ENCODE measurements around the gene TMEM240.
"Not testable (repeated sequence)": the region's sequence is repeated elsewhere in the genome, so short reads cannot be mapped to it uniquely, and the experiment has no call there.

TMEM240 gene

DNA sequence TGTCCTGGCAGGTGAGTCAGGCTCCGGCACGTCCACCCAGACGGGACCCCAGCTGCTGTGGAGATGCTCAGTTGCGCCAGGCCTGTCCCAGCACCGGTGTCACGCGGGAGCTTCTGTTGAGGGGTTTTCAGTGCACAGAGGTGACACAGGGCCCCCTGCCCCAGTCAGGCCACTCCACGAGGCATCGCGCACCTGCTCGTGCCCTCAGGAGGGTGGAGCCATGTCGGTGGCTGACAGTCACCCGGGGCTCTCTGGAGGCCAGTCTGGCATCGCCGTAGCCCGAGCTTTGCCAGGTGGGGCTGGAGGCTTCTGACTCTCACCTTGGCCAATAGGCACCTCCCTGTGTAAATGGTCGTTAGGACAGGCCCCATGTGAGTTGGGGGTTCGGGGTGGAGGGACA, 11.1 kb downstream of the TMEM240 start:
- no peak overlapping the region for H3K4me3 ChIP-seq (ENCODE audit: low read depth, low read length)
- no peak for DNase-seq (ENCODE audit: low read depth)

DNA sequence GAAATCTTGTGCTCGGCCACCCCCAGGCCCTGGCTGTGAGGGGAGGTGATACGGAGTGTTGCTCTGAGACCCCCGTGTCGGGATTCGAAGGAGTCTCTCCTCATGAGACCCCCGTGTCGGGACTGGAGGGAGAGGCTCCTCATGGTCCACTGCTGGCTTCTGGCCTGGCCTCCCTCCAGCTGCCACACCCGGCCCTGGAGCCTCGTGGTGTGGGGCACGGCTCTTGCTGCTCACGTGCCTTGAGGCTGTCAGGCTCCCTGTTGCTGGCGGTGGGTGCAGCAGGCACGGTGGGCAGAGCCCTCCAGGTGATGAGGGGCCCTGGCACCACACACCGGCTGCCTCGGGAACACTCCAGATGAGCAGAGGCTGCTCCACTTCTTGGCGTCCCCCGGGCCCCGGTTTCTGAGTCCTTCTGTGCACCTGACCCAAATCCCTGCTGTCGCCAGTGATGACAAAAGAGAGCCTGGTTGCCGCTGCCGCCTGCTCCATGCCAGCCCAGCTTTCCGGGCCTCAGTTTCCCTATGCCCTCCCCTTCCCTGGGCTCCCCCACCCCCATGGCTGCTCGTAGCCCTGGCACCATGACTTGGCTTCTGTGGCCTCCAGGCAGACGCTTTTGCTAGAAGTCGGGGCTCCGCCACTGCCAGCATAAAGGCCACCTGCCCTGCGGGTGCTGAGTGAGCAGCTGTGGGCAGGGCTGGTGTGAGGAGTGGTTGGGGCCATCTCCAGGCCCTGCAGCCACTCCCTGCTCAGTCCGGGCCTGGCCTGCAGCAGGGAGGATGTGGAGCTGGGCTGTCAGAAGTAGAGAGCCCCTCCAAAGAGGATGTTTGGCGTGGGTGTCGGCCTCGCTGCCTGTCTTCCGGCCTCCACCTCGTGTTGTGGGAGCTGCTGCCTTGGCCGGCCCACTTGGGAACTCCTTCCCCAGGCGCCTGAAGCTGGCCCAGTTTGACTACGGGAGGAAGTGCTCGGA, 11.8 kb downstream of the TMEM240 start:
- DNase-seq (ENCODE audit: low read depth) = no peak

DNA sequence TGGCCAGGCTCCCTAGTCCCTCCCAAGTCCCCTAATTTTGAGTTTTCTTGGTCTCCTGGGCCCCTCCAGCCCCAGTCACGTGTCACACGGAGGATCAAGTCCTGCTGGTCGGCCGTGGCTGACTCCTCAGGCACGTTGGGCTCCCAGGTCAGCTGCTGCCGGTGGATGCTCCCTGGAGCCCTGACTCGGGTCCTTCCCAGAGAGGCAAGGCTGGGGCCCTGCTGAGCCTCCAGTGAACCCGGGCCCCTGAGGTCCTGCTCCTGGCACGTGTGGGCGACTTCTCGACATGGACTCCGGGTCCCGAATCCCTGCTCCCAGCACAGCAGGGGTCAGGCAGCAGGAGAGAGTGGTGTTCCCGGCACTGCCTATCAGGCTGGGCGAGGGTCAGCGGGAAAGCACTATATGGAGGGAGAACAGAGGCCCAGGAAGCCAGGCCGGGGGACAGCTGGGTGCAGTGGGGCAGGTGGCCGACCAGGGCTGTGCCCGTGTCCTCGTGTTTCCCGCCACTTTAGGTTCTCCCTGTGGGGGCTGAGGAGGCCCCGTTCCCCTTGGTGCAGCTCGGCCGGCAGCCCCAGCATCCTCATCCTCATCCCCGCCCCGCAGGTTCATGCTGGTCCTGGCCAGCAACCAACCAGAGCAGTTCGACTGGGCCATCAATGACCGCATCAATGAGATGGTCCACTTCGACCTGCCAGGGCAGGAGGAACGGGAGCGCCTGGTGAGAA, 13.2 kb downstream of the TMEM240 start:
- H3K4me3 ChIP-seq (ENCODE audit: low read depth, low read length) = no peak overlapping the region
- no peak for DNase-seq (ENCODE audit: low read depth)

More for the DNA sequence above, 11.8 kb downstream of the TMEM240 start:
- H3K4me3 ChIP-seq (ENCODE audit: low read depth, low read length) = no peak overlapping the region

DNA sequence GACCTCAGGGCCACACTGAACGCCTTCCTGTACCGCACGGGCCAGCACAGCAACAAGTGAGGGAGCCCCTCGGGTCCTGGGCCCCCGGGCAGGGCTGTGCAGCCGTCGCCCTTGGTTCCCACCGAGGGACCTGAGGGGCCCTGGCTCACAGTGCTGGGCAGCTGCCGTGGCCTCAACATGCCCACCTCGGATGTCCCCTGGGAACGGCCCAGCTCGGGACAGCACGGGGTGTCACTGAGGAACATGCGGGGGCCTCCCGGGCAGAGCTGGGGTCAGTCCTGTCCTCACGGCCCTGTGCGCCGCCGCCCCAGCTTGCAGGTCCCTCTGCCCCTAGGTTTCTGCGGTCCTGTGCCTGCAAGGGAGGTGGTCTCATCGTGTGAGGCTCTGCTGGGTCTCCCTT, 13.9 kb downstream of the TMEM240 start:
- H3K4me3 ChIP-seq (ENCODE audit: low read depth, low read length); DNase-seq (ENCODE audit: low read depth): not testable (repeated sequence)

DNA sequence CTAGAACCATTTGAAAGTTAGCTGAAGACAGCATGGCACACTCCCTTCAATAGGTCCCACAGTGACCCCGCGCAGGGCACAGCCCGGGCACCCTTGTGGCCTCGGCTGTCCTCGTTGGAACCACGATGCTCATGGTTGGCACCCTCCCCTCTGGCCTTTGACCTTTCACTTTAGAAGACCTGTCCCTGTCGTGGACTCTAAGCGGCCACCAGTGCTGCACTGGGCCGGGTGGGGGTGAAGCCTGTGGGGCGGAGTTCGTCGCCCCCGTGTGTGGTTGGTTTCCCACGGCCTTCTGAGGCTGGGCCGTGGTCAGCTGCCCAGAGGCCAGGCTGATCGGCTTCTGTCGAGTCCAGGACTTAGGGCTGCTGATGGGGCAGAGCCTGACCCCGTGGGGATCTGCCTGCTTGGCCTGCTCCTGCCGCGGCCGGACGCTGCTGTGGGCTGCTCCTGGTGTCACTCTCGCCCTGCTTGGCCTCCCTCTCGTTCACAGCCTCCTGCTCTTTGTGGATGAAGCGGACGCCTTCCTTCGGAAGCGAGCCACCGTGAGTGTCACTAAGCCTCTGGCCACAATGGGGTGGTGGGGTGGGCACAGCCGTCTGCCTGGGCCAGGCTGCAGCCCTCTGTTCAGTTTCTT, 15.6 kb downstream of the TMEM240 start:
- not testable (repeated sequence) for DNase-seq (ENCODE audit: low read depth); H3K4me3 ChIP-seq (ENCODE audit: low read depth, low read length)

DNA sequence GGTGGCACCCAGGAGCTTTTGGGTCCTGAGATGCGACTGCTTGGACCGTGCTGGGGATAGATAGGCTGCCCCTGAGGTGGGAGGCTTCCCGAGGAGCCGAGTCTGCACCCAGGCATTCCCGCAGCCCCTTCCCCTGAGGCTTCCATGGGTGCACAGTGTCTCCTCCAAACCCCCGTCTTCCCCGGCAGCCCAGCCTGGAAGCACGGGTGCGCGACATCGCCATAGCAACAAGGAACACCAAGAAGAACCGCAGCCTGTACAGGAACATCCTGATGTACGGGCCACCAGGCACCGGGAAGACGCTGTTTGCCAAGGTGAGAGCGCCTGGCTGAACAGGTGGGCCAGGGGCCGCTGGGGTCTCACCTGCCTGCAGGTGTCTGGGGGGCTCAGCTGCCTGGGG, 16.8 kb downstream of the TMEM240 start:
- DNase-seq (ENCODE audit: low read depth) = not testable (repeated sequence)

DNA sequence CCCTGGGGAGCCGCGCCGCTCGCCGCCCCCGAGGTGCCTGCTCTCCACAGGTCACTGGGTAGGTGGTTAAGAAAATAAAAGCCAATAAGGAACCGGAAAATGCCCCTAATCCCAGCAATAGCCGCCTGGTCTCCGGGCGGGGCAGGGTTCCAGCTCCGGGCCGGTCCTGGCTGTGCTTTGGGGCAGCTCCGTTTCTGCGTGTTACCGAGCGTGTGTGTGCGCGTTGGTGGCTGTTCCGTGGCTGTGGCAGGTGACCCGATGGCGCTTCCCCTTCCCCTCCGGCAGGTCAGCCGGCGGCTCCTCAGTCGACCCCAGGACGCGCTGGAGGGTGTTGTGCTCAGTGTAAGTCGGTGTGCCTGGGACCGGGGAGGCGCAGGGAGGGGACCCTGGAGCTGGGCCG, 17.2 kb downstream of the TMEM240 start:
- not testable (repeated sequence) for H3K4me3 ChIP-seq (ENCODE audit: low read depth, low read length); DNase-seq (ENCODE audit: low read depth)

More for the DNA sequence above, 16.8 kb downstream of the TMEM240 start:
- H3K4me3 ChIP-seq (ENCODE audit: low read depth, low read length) = not testable (repeated sequence)

DNA sequence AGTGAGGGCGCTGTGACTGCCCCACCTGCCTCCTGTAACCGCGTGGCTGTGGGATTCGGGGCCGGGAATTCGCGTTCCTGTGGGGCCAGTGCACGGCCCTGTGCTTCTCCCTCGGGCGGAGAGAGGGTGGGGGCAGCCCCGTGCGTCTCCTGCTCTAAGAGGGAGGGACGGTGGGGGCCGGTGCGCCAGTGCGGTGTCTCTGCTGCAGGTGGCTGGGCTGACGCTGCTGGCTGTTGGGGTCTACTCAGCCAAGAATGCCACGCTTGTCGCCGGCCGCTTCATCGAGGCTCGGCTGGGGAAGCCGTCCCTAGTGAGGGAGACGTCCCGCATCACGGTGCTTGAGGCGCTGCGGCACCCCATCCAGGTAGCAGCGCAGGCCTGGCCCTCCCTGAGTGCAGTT, 17.9 kb downstream of the TMEM240 start:
- not testable (repeated sequence) for H3K4me3 ChIP-seq (ENCODE audit: low read depth, low read length); DNase-seq (ENCODE audit: low read depth)

DNA sequence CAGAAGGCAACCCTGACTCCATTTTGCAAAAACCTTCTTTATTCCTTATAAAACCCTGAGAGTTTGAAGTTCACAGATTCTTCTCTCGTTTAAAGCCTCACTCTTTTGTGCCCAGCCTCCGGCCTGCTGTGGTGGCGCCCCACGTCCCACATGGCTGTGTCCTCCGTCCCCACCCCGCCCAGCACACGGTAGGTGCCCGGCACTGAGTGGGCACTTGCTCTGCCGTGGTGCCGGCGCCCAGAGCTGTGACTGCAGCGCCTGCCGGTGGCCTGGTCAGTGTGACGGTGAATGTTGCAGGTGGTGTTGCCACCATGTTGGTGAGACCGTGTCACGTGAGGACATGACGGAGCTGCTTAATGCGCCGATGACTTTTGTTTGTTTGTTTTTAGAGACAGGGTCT, 19.1 kb downstream of the TMEM240 start:
- H3K4me3 ChIP-seq (ENCODE audit: low read depth, low read length) = no peak overlapping the region
- DNase-seq (ENCODE audit: low read depth) = no peak

DNA sequence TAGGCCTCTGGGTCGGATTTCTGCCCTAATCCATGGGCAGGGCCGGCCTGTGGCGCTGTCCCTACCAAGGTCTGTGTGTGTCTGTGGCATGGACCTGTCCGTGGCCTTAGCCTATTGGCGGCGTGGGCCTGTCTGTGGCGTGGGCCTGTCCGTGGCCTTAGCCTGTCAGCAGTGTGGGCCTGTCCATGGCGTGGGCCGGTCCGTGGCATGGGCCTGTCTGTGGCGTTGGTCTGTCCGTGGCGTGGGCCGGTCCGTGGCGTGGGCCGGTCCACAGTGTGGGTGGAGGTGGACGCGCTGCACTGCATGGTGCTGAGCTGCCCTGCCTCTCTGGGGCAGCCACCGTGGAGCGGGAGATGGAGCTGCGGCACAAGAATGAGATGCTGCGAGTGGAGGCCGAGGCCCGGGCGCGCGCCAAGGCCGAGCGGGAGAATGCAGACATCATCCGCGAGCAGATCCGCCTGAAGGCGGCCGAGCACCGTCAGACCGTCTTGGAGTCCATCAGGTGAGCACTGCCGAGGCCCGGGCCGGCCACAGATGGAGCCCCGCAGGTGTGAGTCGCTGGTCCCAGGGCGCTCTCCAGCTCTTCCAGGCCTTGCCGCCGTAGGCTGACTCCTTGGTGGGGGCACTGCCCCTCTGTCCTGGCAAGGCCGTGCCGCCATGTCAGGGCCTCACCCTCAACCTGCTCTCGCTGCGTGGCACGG, 20.5 kb downstream of the TMEM240 start:
- not testable (repeated sequence) for DNase-seq (ENCODE audit: low read depth); H3K4me3 ChIP-seq (ENCODE audit: low read depth, low read length)

DNA sequence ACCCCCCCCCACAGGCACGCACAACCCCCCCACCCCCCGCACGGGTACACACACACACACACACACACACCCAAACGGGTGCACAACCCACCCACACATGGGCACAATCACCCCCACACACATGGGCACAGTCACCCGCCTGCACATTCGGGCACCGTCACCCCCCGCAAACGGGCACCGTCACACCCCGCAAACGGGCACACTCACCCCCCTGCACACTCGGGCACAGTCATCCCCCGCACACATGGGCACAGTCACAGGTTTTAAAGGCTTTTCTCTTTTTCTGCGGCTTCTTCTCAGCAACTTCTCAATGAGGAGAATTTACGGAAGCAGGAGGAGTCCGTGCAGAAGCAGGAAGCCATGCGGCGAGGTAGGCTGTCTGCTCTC, 21.8 kb downstream of the TMEM240 start:
- DNase-seq (ENCODE audit: low read depth); H3K4me3 ChIP-seq (ENCODE audit: low read depth, low read length): not testable (repeated sequence)

DNA sequence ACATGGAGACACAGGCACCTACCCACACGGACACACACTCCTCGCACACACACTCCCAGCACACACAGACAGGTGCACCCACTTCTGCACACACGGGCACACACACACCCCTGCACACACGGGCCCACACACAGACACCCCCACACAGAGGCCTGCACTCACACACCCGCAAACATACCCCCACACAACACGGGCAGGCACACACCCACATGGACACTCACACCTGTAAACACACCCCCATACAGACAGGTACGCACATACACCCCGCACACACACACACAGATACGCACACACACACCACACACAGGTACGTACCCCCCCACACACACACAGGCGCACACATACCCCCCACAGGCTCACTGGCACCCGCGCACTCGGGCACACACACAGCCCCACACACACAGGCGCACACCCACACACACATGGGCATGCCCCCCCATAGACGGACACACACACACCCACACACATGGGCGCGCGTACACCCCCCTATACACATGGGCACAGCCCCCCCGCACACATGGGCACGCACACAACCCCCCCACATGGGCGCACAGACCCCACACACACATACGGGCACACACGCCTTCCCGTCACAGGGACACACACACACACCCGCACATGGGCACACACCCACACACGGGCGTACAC, 22.3 kb downstream of the TMEM240 start:
- H3K4me3 ChIP-seq (ENCODE audit: low read depth, low read length) = no peak overlapping the region
- DNase-seq (ENCODE audit: low read depth) = no peak

DNA sequence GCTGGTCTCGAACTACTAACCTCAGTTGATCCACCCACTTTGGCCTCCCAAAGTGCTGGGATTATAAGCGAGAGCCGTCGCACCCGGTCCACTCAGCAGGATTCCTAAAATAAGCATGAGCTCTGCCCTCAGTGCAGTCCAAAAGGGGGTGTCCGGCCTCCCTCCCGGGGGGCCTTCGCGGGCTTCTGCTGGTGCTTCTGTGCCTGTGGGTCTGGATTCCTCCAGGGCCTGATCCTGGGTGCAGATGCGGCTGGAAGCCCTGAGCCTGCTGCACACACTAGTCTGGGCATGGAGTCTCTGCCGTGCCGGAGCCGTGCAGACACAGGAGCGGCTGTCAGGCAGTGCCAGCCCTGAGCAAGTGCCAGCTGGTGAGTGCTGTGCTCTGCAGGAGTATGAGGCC, 23.5 kb downstream of the TMEM240 start:
- DNase-seq (ENCODE audit: low read depth); H3K4me3 ChIP-seq (ENCODE audit: low read depth, low read length): not testable (repeated sequence)

DNA sequence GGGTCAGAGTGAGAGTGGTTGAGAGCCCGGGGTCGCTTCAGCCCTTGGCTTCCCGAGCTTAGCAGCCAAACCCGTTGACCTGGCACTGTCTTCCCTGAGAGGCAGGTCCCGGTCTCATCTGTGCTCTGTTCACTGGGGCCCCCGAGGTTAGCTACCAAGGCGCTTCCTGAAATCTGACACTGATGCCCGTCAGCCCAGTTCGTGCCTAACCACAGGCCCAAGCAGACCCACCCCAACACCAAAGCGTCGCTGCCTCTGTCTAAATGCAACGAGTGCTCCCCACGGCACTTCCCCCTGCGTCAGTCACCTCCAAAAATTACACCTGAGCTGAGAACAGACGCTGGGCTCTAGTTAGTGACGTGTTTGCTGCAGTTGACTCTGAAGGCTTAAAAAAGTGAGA, 26.0 kb downstream of the TMEM240 start:
- not testable (repeated sequence) for H3K4me3 ChIP-seq (ENCODE audit: low read depth, low read length); DNase-seq (ENCODE audit: low read depth)

DNA sequence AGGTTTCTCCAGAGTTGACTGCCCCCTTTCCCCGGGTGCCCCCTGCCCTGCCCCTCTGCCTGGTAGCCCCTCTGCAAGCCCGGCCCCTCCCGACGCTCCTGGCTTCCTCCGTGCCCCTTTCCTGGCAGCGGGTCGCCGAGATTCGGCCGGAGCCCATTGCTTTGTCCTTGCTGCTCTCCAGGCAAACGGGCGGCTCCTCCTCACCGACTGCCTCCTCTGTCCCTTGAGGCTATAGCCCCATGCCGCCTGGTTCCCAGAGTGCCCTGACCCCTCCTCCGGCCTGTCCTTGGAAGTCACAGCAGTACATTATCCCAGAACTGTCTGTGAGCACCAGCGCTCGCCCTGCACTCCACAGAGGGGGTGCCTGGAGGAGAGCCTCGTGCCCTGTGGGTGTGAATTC, 26.7 kb downstream of the TMEM240 start:
- H3K4me3 ChIP-seq (ENCODE audit: low read depth, low read length) = peak overlapping the region; percentile 29
- DNase-seq (ENCODE audit: low read depth) = not testable (repeated sequence)

DNA sequence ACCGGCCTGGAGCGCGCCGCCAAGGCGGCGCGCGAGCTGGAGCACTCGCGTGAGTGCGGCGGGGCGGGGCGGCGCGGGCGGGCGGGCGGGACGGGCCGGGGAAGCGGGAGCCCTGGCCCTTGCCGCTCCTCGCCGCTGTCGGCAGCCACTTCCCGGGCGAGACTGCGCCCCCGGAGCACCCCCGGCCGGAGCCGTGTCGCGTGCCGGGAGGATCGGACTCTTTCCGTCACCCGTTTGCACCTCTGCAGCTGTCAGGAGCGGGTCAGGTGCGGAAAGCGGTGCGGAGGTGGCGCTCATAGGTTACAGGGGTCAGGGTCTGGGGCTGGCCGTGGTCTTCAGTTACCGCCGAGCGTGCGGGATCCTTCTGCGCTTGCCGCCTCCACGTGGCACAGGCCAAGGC, 28.0 kb downstream of the TMEM240 start:
- DNase-seq (ENCODE audit: low read depth) = not testable (repeated sequence)

DNA sequence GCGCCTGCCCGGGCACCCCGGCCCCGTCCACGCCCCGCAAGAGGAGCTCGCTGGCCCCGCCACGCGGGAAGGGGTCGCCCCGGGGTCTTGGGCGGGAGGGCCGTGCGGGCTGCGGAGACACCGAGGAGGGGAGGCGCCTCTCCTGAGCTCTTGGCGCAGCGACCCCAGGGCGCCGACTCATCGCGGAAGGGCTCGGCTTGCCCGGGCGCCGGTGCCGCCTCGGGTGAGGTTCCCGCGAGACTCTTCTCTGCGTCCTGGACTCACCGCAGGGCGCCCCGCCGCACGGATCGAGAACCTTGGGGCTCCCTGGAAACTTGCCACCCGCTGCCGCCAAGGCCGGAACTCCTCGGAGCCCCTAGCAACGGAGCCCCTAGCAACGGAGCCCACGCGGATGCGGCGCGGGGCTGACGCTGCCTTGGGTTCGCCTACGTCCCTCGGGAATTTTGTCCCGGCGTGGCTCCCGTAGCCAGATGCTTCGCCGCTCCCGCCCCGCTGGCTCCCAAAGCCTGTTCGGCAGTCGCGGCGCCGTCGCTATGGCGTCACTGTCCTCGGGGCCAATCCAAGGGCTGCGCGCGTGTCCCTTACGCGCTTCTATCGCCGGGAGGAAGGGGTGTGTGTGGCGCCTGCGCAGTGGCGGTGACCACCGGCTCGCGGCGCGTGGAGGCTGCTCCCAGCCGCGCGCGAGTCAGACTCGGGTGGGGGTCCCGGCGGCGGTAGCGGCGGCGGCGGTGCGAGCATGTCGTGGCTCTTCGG, 28.7 kb downstream of the TMEM240 start, which contains the start of gene ATAD3A:
Gene ATAD3A, plus strand, starts transcription at position 630 of the 753 bp plus-strand sequence. Its CDS starts 107 bp downstream, at position 737.
- DNase-seq (ENCODE audit: low read depth) = peak; percentile 92
- H3K4me3 ChIP-seq (ENCODE audit: low read depth, low read length) = peak within 1 kb of the TSS; percentile 83

More for the DNA sequence above, 28.0 kb downstream of the TMEM240 start:
- peak overlapping the region; percentile 83 for H3K4me3 ChIP-seq (ENCODE audit: low read depth, low read length)

DNA sequence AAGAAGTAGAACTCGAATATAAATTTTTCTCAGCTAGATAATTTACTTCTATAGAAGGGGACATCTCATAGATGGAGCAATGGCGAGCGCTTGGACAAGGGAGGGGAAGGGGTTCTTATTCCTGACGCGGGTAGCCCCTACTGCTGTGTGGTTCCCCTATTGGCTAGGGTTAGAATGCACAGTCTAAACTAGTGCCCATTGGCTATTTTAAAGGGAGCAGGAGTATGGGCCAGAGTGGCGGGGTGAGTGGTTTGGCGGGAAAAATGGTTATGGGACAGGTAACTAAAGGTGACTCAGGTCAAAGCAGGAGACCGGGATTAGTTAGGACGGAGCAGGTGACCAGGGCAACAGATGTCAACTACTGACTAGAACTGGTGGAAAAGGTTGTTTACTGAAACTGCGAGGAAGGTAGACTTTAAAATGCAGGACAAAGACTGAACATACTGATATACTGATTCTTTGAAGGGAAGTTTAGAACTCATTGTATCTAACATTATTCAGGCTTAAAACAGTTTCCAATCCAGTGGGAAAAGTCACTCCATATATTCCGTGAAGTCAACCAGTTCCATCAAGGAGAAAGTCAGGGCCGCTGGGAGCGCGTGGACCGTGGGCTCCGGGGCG, 29.4 kb downstream of the TMEM240 start:
- peak overlapping the region; percentile 83 for H3K4me3 ChIP-seq (ENCODE audit: low read depth, low read length)
- no peak for DNase-seq (ENCODE audit: low read depth)
